ENCODE results near the gene AKNA.
A peak's percentile ranks its signal among the peaks of the same experiment; 100 is the strongest.

The AKNA gene

GRCh38 chr9:114397848-114398605, 10.2 kb upstream of the AKNA start:
- DNase-seq (ENCODE audit: low read depth), result peak; percentile 96
- peak overlapping the region; percentile 91 for H3K4me3 ChIP-seq (ENCODE audit: low read depth, low read length)
- TF ChIP-seq CTCF (IDR thresholded peaks at IDR 0.05; ENCODE audit: insufficient read depth, low read depth, low read length, missing control alignments), result no peak

GRCh38 chr9:114397219-114397847, 9.6 kb upstream of the AKNA start:
- TF ChIP-seq CTCF (IDR thresholded peaks at IDR 0.05; ENCODE audit: insufficient read depth, low read depth, low read length, missing control alignments), result no peak
- no peak for DNase-seq (ENCODE audit: low read depth)
- peak overlapping the region; percentile 91 for H3K4me3 ChIP-seq (ENCODE audit: low read depth, low read length)

- no peak for TF ChIP-seq CTCF (IDR thresholded peaks at IDR 0.05; ENCODE audit: insufficient read depth, low read depth, low read length, missing control alignments)
- peak overlapping the region; percentile 91 for H3K4me3 ChIP-seq (ENCODE audit: low read depth, low read length)
- DNase-seq (ENCODE audit: low read depth), result no peak
Observed at GRCh38 chr9:114396558-114397218, 8.9 kb upstream of the AKNA start.

GRCh38 chr9:114395768-114396167, 8.0 kb upstream of the AKNA start:
- H3K4me3 ChIP-seq (ENCODE audit: low read depth, low read length), result no peak overlapping the region
- TF ChIP-seq CTCF (IDR thresholded peaks at IDR 0.05; ENCODE audit: insufficient read depth, low read depth, low read length, missing control alignments), result no peak
- DNase-seq (ENCODE audit: low read depth), result no peak

- DNase-seq (ENCODE audit: low read depth), result no peak
- TF ChIP-seq CTCF (IDR thresholded peaks at IDR 0.05; ENCODE audit: insufficient read depth, low read depth, low read length, missing control alignments), result no peak
- H3K4me3 ChIP-seq (ENCODE audit: low read depth, low read length), result no peak overlapping the region
Observed at GRCh38 chr9:114395334-114395617, 7.5 kb upstream of the AKNA start.

GRCh38 chr9:114394523-114395333, 6.9 kb upstream of the AKNA start:
- no peak for DNase-seq (ENCODE audit: low read depth)
- no peak for TF ChIP-seq CTCF (IDR thresholded peaks at IDR 0.05; ENCODE audit: insufficient read depth, low read depth, low read length, missing control alignments)
- H3K4me3 ChIP-seq (ENCODE audit: low read depth, low read length), result no peak overlapping the region

All from GM12865 (cell line).